PC-3 (cell line): ENCODE results near the gene SYT6.

ENCODE experiments used
- EZH2 ChIP-seq: fragments of 300-600 bp; sonication (generic); IDR thresholded peaks from one replicate; pipeline ENCODE4 v1.6.1; 2017; ENCODE audit warnings: antibody characterized with exemption, mild to moderate bottlenecking, low read length; ENCODE audit not compliant: unreplicated experiment
- EZH2phosphoT487 ChIP-seq: fragments of 300-600 bp; sonication (generic); IDR thresholded peaks from 2 replicates; pipeline ENCODE4 v1.6.1; 2018; ENCODE audit warnings: mild to moderate bottlenecking, antibody characterized with exemption, low read length, borderline replicate concordance
- TF ChIP-seq, protein P1 (sequence below): fragments of 300-600 bp; sonication (generic); conservative IDR thresholded peaks from 2 replicates; pipeline ENCODE4 v1.5.1; 2017; ENCODE audit warnings: antibody characterized with exemption, low read depth, mild to moderate bottlenecking, low read length

DNA sequence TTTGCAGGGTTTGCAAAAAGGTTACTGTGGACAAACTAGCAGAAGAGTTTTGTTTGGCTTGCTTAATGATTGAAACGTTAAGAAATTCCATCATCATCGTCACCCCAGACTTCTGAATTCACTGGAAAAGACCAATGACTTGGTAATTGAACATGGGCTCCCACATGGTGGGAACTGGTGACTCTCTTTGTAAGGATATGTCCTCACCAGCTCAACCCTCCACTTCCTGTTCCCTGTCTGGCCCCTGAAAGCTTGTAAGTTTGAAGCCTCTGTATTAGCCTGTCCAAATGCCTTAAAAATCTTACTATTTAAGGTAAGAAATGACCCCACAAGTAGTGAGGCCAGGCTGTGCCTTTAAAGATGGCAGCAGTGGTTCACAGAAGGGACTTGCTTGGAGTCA, 9.7 kb downstream of the SYT6 start:
- TF ChIP-seq, protein P1, sequence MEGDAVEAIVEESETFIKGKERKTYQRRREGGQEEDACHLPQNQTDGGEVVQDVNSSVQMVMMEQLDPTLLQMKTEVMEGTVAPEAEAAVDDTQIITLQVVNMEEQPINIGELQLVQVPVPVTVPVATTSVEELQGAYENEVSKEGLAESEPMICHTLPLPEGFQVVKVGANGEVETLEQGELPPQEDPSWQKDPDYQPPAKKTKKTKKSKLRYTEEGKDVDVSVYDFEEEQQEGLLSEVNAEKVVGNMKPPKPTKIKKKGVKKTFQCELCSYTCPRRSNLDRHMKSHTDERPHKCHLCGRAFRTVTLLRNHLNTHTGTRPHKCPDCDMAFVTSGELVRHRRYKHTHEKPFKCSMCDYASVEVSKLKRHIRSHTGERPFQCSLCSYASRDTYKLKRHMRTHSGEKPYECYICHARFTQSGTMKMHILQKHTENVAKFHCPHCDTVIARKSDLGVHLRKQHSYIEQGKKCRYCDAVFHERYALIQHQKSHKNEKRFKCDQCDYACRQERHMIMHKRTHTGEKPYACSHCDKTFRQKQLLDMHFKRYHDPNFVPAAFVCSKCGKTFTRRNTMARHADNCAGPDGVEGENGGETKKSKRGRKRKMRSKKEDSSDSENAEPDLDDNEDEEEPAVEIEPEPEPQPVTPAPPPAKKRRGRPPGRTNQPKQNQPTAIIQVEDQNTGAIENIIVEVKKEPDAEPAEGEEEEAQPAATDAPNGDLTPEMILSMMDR: no peak
- TF ChIP-seq EZH2phosphoT487 (no peak), EZH2 (no peak)
